ENCODE results near the gene VRK3. TPM values are rescaled to one million over a fixed set of nuclear protein-coding genes. Genes with fewer than 3 reads are reported as not detected.
A peak's percentile ranks its signal among the peaks of the same experiment; 100 is the strongest.

VRK3 gene
- total and polyA plus RNA-seq, 2 donors (not counting 1 experiment from before 2014, with no cell fraction given) = 58.5 to 123 TPM

- intact Hi-C loops (cut with micrococcal nuclease) = no loop called here
- ATAC-seq (ENCODE audit: low read depth) = no peak
- Histone ChIP-seq H3K27ac (ENCODE audit: low read length in 2 of 2) (no peak overlapping the region), H4K20me1 (ENCODE audit: control insufficient read depth, insufficient read depth, low read length, poor library complexity, severe bottlenecking) (no peaks in the 10 kb centered on the region), H3K36me3 (replicated peaks in 1 of 2; ENCODE audit: control extremely low read depth in 1 of 2, control insufficient read depth in 1 of 2, extremely low read depth in 1 of 2, insufficient read depth in 2 of 2, low read length in 1 of 2) (peaks cover 14 to 79% of the 10 kb centered on the region in 2 experiments), H3K4me3 (ENCODE audit: control extremely low read depth in 1 of 5, extremely low read depth in 1 of 5, insufficient read depth in 1 of 5, low read depth in 2 of 5, low read length in 4 of 5) (no peak overlapping the region), H3K9me3 (ENCODE audit: control extremely low read depth in 1 of 3, control insufficient read depth in 2 of 3, insufficient read depth in 1 of 3, low read length in 2 of 3) (no peaks in the 10 kb centered on the region), H3K9ac (ENCODE audit: low read length) (no peak overlapping the region), H2AFZ (ENCODE audit: insufficient read depth, low read depth, low read length, poor library complexity, severe bottlenecking) (no peak overlapping the region), H3K4me1 (ENCODE audit: control insufficient read depth in 2 of 2, insufficient read depth in 2 of 2, low read length in 2 of 2) (no peaks in the 10 kb centered on the region), H3K79me2 (ENCODE audit: control insufficient read depth, insufficient read depth, low read length) (no peaks in the 10 kb centered on the region), H3K27me3 (replicated peaks in 1 of 4; ENCODE audit: control extremely low read depth in 1 of 4, control insufficient read depth in 3 of 4, insufficient read depth in 4 of 4, low read length in 3 of 4) (no peaks in the 10 kb centered on the region), H3K4me2 (replicated peaks; ENCODE audit: low read depth, low read length, poor library complexity, severe bottlenecking) (no peak overlapping the region)
- Mint-ChIP-seq H3K4me3 (no peak overlapping the region), H3K27me3 (no peaks in the 10 kb centered on the region), H3K4me1 (peaks cover 2% of the 10 kb centered on the region), H3K9me3 (ENCODE audit: insufficient read depth) (no peaks in the 10 kb centered on the region), H3K27ac (no peak overlapping the region)
- WGBS (ENCODE audit: insufficient coverage) = 95% methylated on average over 4 of the region's 6 CpGs
- TF ChIP-seq CTCF (IDR thresholded peaks at IDR 0.05) = no peak
- no peak for TF ChIP-seq EZH2 (IDR thresholded peaks at IDR 0.05; ENCODE audit: borderline replicate concordance, insufficient read depth, low read depth, low read length, poor library complexity, severe bottlenecking)
- ChIA-PET POLR2A (no interaction called here), CTCF (interaction anchor here (1.2 kb wide), 1 partner anchor 136 kb away, joined by 4 read pairs; no protein-coding TSS in a partner anchor)
- no peak for DNase-seq
Observed at GRCh38 chr19:49999371-50000010, 25.7 kb downstream of the VRK3 start.

- Histone ChIP-seq H3K27me3 (replicated peaks in 1 of 4; ENCODE audit: control extremely low read depth in 1 of 4, control insufficient read depth in 3 of 4, insufficient read depth in 4 of 4, low read length in 3 of 4) (no peaks in the 10 kb centered on the region), H3K4me1 (ENCODE audit: control insufficient read depth in 2 of 2, insufficient read depth in 2 of 2, low read length in 2 of 2) (no peaks in the 10 kb centered on the region), H2AFZ (ENCODE audit: insufficient read depth, low read depth, low read length, poor library complexity, severe bottlenecking) (no peak overlapping the region), H3K27ac (ENCODE audit: low read length in 2 of 2) (no peak overlapping the region), H3K9me3 (ENCODE audit: control extremely low read depth in 1 of 3, control insufficient read depth in 2 of 3, insufficient read depth in 1 of 3, low read length in 2 of 3) (no peaks in the 10 kb centered on the region), H3K79me2 (ENCODE audit: control insufficient read depth, insufficient read depth, low read length) (no peaks in the 10 kb centered on the region), H3K4me3 (ENCODE audit: control extremely low read depth in 1 of 5, extremely low read depth in 1 of 5, insufficient read depth in 1 of 5, low read depth in 2 of 5, low read length in 4 of 5) (no peak overlapping the region), H4K20me1 (ENCODE audit: control insufficient read depth, insufficient read depth, low read length, poor library complexity, severe bottlenecking) (no peaks in the 10 kb centered on the region), H3K9ac (ENCODE audit: low read length) (no peak overlapping the region), H3K36me3 (replicated peaks in 1 of 2; ENCODE audit: control extremely low read depth in 1 of 2, control insufficient read depth in 1 of 2, extremely low read depth in 1 of 2, insufficient read depth in 2 of 2, low read length in 1 of 2) (peaks cover 19 to 78% of the 10 kb centered on the region in 2 experiments), H3K4me2 (replicated peaks; ENCODE audit: low read depth, low read length, poor library complexity, severe bottlenecking) (no peak overlapping the region)
- 100% methylated on average over 2 of the region's 5 CpGs for WGBS (ENCODE audit: insufficient coverage)
- Mint-ChIP-seq H3K9me3 (ENCODE audit: insufficient read depth) (no peaks in the 10 kb centered on the region), H3K27me3 (no peaks in the 10 kb centered on the region), H3K27ac (no peak overlapping the region), H3K4me1 (no peaks in the 10 kb centered on the region), H3K4me3 (no peak overlapping the region)
- intact Hi-C loops (cut with micrococcal nuclease) = no loop called here
- TF ChIP-seq EZH2 (IDR thresholded peaks at IDR 0.05; ENCODE audit: borderline replicate concordance, insufficient read depth, low read depth, low read length, poor library complexity, severe bottlenecking) = no peak
- TF ChIP-seq CTCF (IDR thresholded peaks at IDR 0.05) = no peak
- CTCF ChIA-PET = interaction anchor here (1.2 kb wide), 1 partner anchor 13 kb away, joined by 4 read pairs; no protein-coding TSS in a partner anchor
- ATAC-seq (ENCODE audit: low read depth) (no peak), DNase-seq (peak; percentile 40)
- POLR2A ChIA-PET = no interaction called here
Observed at GRCh38 chr19:49997709-49998108, 27.5 kb downstream of the VRK3 start.
